NCI-H526 (cell line): Measurements from ENCODE around the gene TAS2R3.
A peak's percentile ranks its signal among the peaks of the same experiment; 100 is the strongest.

Experiments used
- DNase-seq, 2 experiments: peaks; one replicate each; lab custom pipeline; 2025; lab: John Stamatoyannopoulos, UW

Gene TAS2R3

GRCh38 chr7:141785706-141786552 is 22.0 kb downstream of the TAS2R3 start:
- DNase-seq = peak; percentile 89 to 93

GRCh38 chr7:141788296-141788695 is 24.4 kb downstream of the TAS2R3 start:
- peak in 1 of 2 experiments; percentile 69 for DNase-seq

- DNase-seq = no peak
These were observed 26.0 kb downstream of the TAS2R3 start, which contains the start of gene TAS2R5 for GRCh38 chr7:141789917-141790316. Gene TAS2R5, plus strand, starts transcription at chr7:141790217. Its CDS starts 145 bp downstream, at chr7:141790362.

GRCh38 chr7:141792526-141792925 is 28.6 kb downstream of the TAS2R3 start:
- no peak for DNase-seq
